PC-9 (cell line): ENCODE results near the gene G3BP1. TPM values are rescaled to one million over a fixed set of nuclear protein-coding genes. Genes with fewer than 3 reads are reported as not detected.

ENCODE experiments used
- BruUV-seq: library from RNA; stranded (reverse); fragments of 400-500 nt; replicated peaks from 2 replicates; lab custom pipeline; 2021; lab: Mats Ljungman, UMichigan
- CTCF ChIA-PET: fragments of 300-600 bp; sonication (Branson Sonifier 250); formaldehyde crosslinking; loops from one replicate; lab custom pipeline; 2022; ENCODE audit warnings: antibody characterized with exemption; lab: Charles Lee
- POLR2A ChIA-PET: fragments of 300-600 bp; sonication (Branson Sonifier 250); formaldehyde crosslinking; loops from one replicate; lab custom pipeline; 2022; ENCODE audit warnings: antibody characterized with exemption; ENCODE audit not compliant: unreplicated experiment; lab: Charles Lee
- DNase-seq, 2 experiments: peaks; one replicate each; pipeline versions ENCODE4 v3.0.0 to v3.0.0-alpha.2; 2015 to 2022; ENCODE audit warnings: mixed read lengths in 1 of 2
- H2AFZ ChIP-seq: fragments of 200-600 bp; sonication (generic); 2 replicates; pipeline ENCODE4 v1.8.1; 2017; ENCODE audit warnings: antibody characterized with exemption
- H3F3A ChIP-seq: fragments of 200-600 bp; sonication (generic); 2 replicates; pipeline ENCODE4 v1.8.1; 2017; ENCODE audit warnings: antibody characterized with exemption, mild to moderate bottlenecking, low read depth; ENCODE audit not compliant: insufficient read depth
- H3K27ac ChIP-seq: fragments of 200-600 bp; sonication (generic); 2 replicates; pipeline ENCODE4 v1.6.1; 2016; ENCODE audit warnings: mixed run types
- H3K27me3 ChIP-seq: fragments of 200-600 bp; sonication (generic); 2 replicates; pipeline ENCODE4 v1.6.1; 2016; ENCODE audit warnings: low read depth, mixed run types; ENCODE audit not compliant: insufficient read depth
- H3K36me3 ChIP-seq: fragments of 200-600 bp; sonication (generic); 2 replicates; pipeline ENCODE4 v1.6.1; 2016; ENCODE audit warnings: low read depth, mixed run types
- H3K4me1 ChIP-seq: fragments of 200-600 bp; sonication (generic); replicated peaks from 2 replicates; pipeline ENCODE4 v1.6.1; 2016; ENCODE audit warnings: mixed run types; ENCODE audit not compliant: insufficient read depth
- H3K4me2 ChIP-seq: fragments of 200-600 bp; sonication (generic); 2 replicates; pipeline ENCODE4 v1.6.1; 2017; ENCODE audit warnings: mixed run types
- H3K4me3 ChIP-seq: fragments of 200-600 bp; sonication (generic); 2 replicates; pipeline ENCODE4 v1.6.1; 2016; ENCODE audit warnings: mixed run types
- H3K79me2 ChIP-seq: fragments of 200-600 bp; sonication (generic); 2 replicates; pipeline ENCODE4 v1.6.1; 2017; ENCODE audit warnings: low read depth, mixed run types
- H3K9me2 ChIP-seq: fragments of 200-600 bp; sonication (generic); 2 replicates; pipeline ENCODE4 v1.8.1; 2017; ENCODE audit warnings: mild to moderate bottlenecking; ENCODE audit not compliant: insufficient read depth
- H3K9me3 ChIP-seq: fragments of 200-600 bp; sonication (generic); 2 replicates; pipeline ENCODE4 v1.8.1; 2016; ENCODE audit warnings: low read depth; ENCODE audit not compliant: insufficient read depth
- H4K20me1 ChIP-seq: fragments of 200-600 bp; sonication (generic); 2 replicates; pipeline ENCODE4 v1.8.1; 2017; ENCODE audit not compliant: insufficient read depth
- CTCF ChIP-seq: fragments of 200-600 bp; sonication (generic); conservative IDR thresholded peaks from 2 replicates; pipeline ENCODE4 v1.6.1; 2017; ENCODE audit warnings: mixed run types, antibody characterized with exemption, mild to moderate bottlenecking, moderate library complexity
- EZH2 ChIP-seq: fragments of 200-600 bp; sonication (generic); IDR thresholded peaks from 2 replicates; pipeline ENCODE4 v1.8.0; 2017; ENCODE audit warnings: antibody characterized with exemption, low read depth
- intact Hi-C: fragments of 100-400 bp; cut with micrococcal nuclease; formaldehyde crosslinking; loops from one replicate; pipeline ENCODE4 v1.10.0; 2022; ENCODE audit not compliant: unreplicated experiment
- total RNA-seq: library from RNA; stranded (reverse); gene quantifications from 2 replicates; pipeline ENCODE4 v1.2.3, GENCODE V29; 2021

Gene G3BP1
- total RNA-seq, 1 experiment from 2014 or later, result 254 TPM

- H3K27ac ChIP-seq, result 0 out of 2 replicates have a peak overlapping the region, but pooled peaks have one; percentile 77
- CTCF ChIA-PET, result no interaction called here
- H3K4me1 ChIP-seq, result peaks cover 48% of the 10 kb centered on the region
Observed at GRCh38 chr5:151743530-151743929, 28.2 kb upstream of the G3BP1 start.

GRCh38 chr5:151745071-151745705, 26.6 kb upstream of the G3BP1 start:
- peaks cover 44% of the 10 kb centered on the region for H3F3A ChIP-seq
- no peaks in the 10 kb centered on the region for H4K20me1 ChIP-seq
- CTCF ChIA-PET, result no interaction called here
- no peak overlapping the region for H3K4me3 ChIP-seq
- H3K36me3 ChIP-seq, result peaks cover 23% of the 10 kb centered on the region; the same call in 1 of the 2 replicates
- H3K4me2 ChIP-seq, result peak overlapping the region; percentile 27; the same call in 1 of the 2 replicates
- peaks cover 45% of the 10 kb centered on the region for H3K4me1 ChIP-seq
- peak; percentile 82 to 87 for DNase-seq
- intact Hi-C loops, result loop anchor here (1.0 to 10.0 kb wide), 4 partner anchors 12 to 720 kb away; partner anchors contain the start of genes G3BP1 and GPX3
- H3K79me2 ChIP-seq, result peaks cover 7% of the 10 kb centered on the region; the same call in 1 of the 2 replicates
- no peak for TF ChIP-seq EZH2
- H3K27me3 ChIP-seq, result no peaks in the 10 kb centered on the region
- H3K9me2 ChIP-seq, result no peaks in the 10 kb centered on the region
- peak overlapping the region; percentile 77 for H3K27ac ChIP-seq
- no peak overlapping the region for H2AFZ ChIP-seq
- POLR2A ChIA-PET, result interaction anchor here (0.5 to 0.6 kb wide), 3 partner anchors 12 to 492 kb away, joined by 3 to 8 read pairs (median 5); no protein-coding TSS in a partner anchor
- no peaks in the 10 kb centered on the region for H3K9me3 ChIP-seq
- BruUV-seq, result no TSS peak

More at GRCh38 chr5:151743530-151743929, 28.2 kb upstream of the G3BP1 start:
- peaks cover 44% of the 10 kb centered on the region for H3F3A ChIP-seq
- H2AFZ ChIP-seq, result no peak overlapping the region
- H3K36me3 ChIP-seq, result peaks cover 23% of the 10 kb centered on the region; the same call in 1 of the 2 replicates
- H3K9me2 ChIP-seq, result no peaks in the 10 kb centered on the region
- no TSS peak for BruUV-seq
- H3K4me3 ChIP-seq, result no peak overlapping the region
- no peaks in the 10 kb centered on the region for H4K20me1 ChIP-seq
- no peak for TF ChIP-seq CTCF
- no peak for TF ChIP-seq EZH2
- H3K27me3 ChIP-seq, result no peaks in the 10 kb centered on the region
- H3K9me3 ChIP-seq, result no peaks in the 10 kb centered on the region
- no peak overlapping the region for H3K4me2 ChIP-seq
- intact Hi-C loops, result loop anchor here (5.0 to 10.0 kb wide), 2 partner anchors 251 to 719 kb away; partner anchors contain the start of gene GPX3
- no peaks in the 10 kb centered on the region for H3K79me2 ChIP-seq
- no peak for DNase-seq
- POLR2A ChIA-PET, result no interaction called here

GRCh38 chr5:151750121-151750520, 21.6 kb upstream of the G3BP1 start:
- Histone ChIP-seq H3K4me3 (no peak overlapping the region), H3F3A (peaks cover 8% of the 10 kb centered on the region; the same call in 1 of the 2 replicates), H3K27me3 (no peaks in the 10 kb centered on the region), H3K4me1 (peaks cover 17% of the 10 kb centered on the region), H4K20me1 (peaks cover 6% of the 10 kb centered on the region), H3K9me3 (no peaks in the 10 kb centered on the region), H3K4me2 (no peak overlapping the region), H3K36me3 (0 out of 2 replicates have a peak, but pooled peaks cover 14% of the 10 kb centered on the region), H3K9me2 (no peaks in the 10 kb centered on the region), H2AFZ (no peak overlapping the region), H3K79me2 (peaks cover 45% of the 10 kb centered on the region), H3K27ac (no peak overlapping the region)
- ChIA-PET POLR2A (no interaction called here), CTCF (interaction anchor here (0.6 kb wide), 1 partner anchor 36 kb away, joined by 4 read pairs; no protein-coding TSS in a partner anchor)
- TF ChIP-seq CTCF (no peak), EZH2 (no peak)
- no peak for DNase-seq
- intact Hi-C loops, result no loop called here
- BruUV-seq, result no TSS peak
